HepG2 (cell line): ENCODE results near the gene NRN1L. TPM values are rescaled to one million over a fixed set of nuclear protein-coding genes. Genes with fewer than 3 reads are reported as not detected.

ENCODE experiments used
- ATF1 ChIP-seq: IDR thresholded peaks from 2 replicates; pipeline ENCODE4 v1.6.1; 2016; ENCODE audit warnings: mild to moderate bottlenecking, control low read depth
- ATF6 ChIP-seq: sonication (generic); formaldehyde crosslinking; conservative IDR thresholded peaks from 2 replicates; pipeline ENCODE4 v1.4.0; 2020; ENCODE audit warnings: missing genetic modification reagents
- CTCF ChIP-seq: sonication (generic); formaldehyde crosslinking; IDR thresholded peaks from 2 replicates; pipeline ENCODE4 v1.5.0; 2020; ENCODE audit warnings: mild to moderate bottlenecking, missing genetic modification reagents, moderate library complexity
- KLF11 ChIP-seq: IDR thresholded peaks from 2 replicates; pipeline ENCODE4 v1.6.1; 2016; ENCODE audit warnings: missing compliant biosample characterization
- KLF16 ChIP-seq, 2 experiments: sonication (generic) in 1 of 2; formaldehyde crosslinking in 1 of 2; IDR thresholded peaks; 2 replicates each; pipeline versions ENCODE4 v1.6.1 to v1.8.0; 2016 to 2023; ENCODE audit warnings: missing genetic modification reagents in 2 of 2, missing compliant biosample characterization in 1 of 2
- MYC ChIP-seq: sonication (generic); formaldehyde crosslinking; IDR thresholded peaks from 2 replicates; pipeline ENCODE4 v1.9.0; 2021; ENCODE audit warnings: missing genetic modification reagents, borderline replicate concordance
- NR0B2 ChIP-seq: sonication (generic); formaldehyde crosslinking; IDR thresholded peaks from 2 replicates; pipeline ENCODE4 v1.4.0; 2020; ENCODE audit warnings: mild to moderate bottlenecking, missing genetic modification reagents
- PLRG1 ChIP-seq: fragments of 450-650 bp; conservative IDR thresholded peaks from 2 replicates; pipeline ENCODE4 v1.6.1; 2016
- RBAK ChIP-seq: sonication (generic); formaldehyde crosslinking; IDR thresholded peaks from 2 replicates; pipeline ENCODE4 v1.5.1; 2020; ENCODE audit warnings: mild to moderate bottlenecking, missing genetic modification reagents
- REST ChIP-seq, 2 experiments: IDR thresholded peaks; 2 replicates each; pipeline ENCODE4 v1.6.1; 2011 to 2012; ENCODE audit warnings: low read length in 2 of 2, borderline replicate concordance in 1 of 2, low read depth in 1 of 2, mild to moderate bottlenecking in 1 of 2, moderate library complexity in 1 of 2
- SALL1 ChIP-seq: sonication (generic); formaldehyde crosslinking; IDR thresholded peaks from 2 replicates; pipeline ENCODE4 v1.8.0; 2022; ENCODE audit warnings: mild to moderate bottlenecking, missing genetic modification reagents
- SMARCC2 ChIP-seq: fragments of 450-650 bp; IDR thresholded peaks from 2 replicates; pipeline ENCODE4 v1.6.1; 2017; ENCODE audit warnings: antibody characterized with exemption, mild to moderate bottlenecking
- ZBTB14 ChIP-seq: sonication (generic); formaldehyde crosslinking; IDR thresholded peaks from 2 replicates; pipeline ENCODE4 v1.4.0; 2020; ENCODE audit warnings: missing genetic modification reagents
- ZNF580 ChIP-seq: IDR thresholded peaks from 2 replicates; pipeline ENCODE4 v1.6.1; 2016; ENCODE audit warnings: low read depth, borderline replicate concordance
- ZNF704 ChIP-seq: sonication (generic); formaldehyde crosslinking; IDR thresholded peaks from 2 replicates; pipeline ENCODE4 v1.8.1; 2023; ENCODE audit warnings: mild to moderate bottlenecking, inconsistent platforms, moderate library complexity, missing genetic modification reagents, borderline replicate concordance
- polyA plus RNA-seq, 8 experiments: library from polyadenylated mRNA; depleted of rRNA in 3 of 8; stranded (reverse) in 7 of 8; unstranded in 1 of 8; fragments of >200 nt; fragmentation: Illumina TruSeq in 4 of 8; extraction: Trizol in 4 of 8; gene quantifications; 2 replicates each; pipeline versions ENCODE4 v1.2.1 to v1.2.3, GENCODE V29; 2011 to 2016; ENCODE audit warnings: low read depth in 4 of 8, missing spikeins in 1 of 8, mixed read lengths in 1 of 8; ENCODE audit not compliant: insufficient read depth in 1 of 8
- total RNA-seq, 5 experiments: library from RNA; depleted of rRNA; stranded (reverse); fragments of >200 nt; fragmentation: Illumina TruSeq; extraction: Trizol; gene quantifications; 2 replicates each; pipeline ENCODE4 v1.2.3, GENCODE V29; 2016; ENCODE audit warnings: low read depth in 1 of 5

NRN1L gene
- total and polyA plus RNA-seq, 2 of the 13 experiments (the other 11 are each of a cell fraction or from before 2014, with no cell fraction given): 0.53 to 1.2 TPM

GRCh38 chr16:67865318-67865717, 19.4 kb upstream of the NRN1L start (continued):
- TF ChIP-seq ATF6 (CRISPR knock-in tag) (no peak), ZNF704 (CRISPR knock-in tag) (no peak), ZBTB14 (CRISPR knock-in tag) (no peak), MYC (CRISPR knock-in tag) (peak; percentile 89), SMARCC2 (no peak), RBAK (CRISPR knock-in tag) (no peak), REST (IDR thresholded peaks at IDR 0.05; ENCODE audit: borderline replicate concordance in 1 of 2, low read depth in 1 of 2, low read length in 2 of 2) (no peak), KLF16 (CRISPR knock-in tag; IDR thresholded peaks at IDR 0.05) (no peak), ATF1 (CRISPR knock-in tag) (no peak), CTCF (CRISPR knock-in tag) (peak; percentile 84), ZNF580 (no peak), SALL1 (CRISPR knock-in tag) (peak; percentile 55), NR0B2 (CRISPR knock-in tag) (0 out of 2 replicates have a peak, but pooled peaks have one; percentile 40), KLF11 (CRISPR knock-in tag) (no peak), PLRG1 (no peak)
